H9 (cell line): ENCODE data around the gene PLA2G4E. TPM values are rescaled to one million over a fixed set of nuclear protein-coding genes. Genes with fewer than 3 reads are reported as not detected.

ENCODE experiments used
- DNase-seq: peaks from one replicate; pipeline ENCODE4 v3.0.0-alpha.2; 2017
- H2AFZ ChIP-seq: one replicate; pipeline ENCODE4 v1.6.1; 2013; ENCODE audit warnings: mild to moderate bottlenecking, low read length, control low read depth, moderate library complexity
- H2AK5ac ChIP-seq: 2 replicates; pipeline ENCODE4 v1.6.1; 2013; ENCODE audit warnings: low read length, control low read depth, mixed read lengths; ENCODE audit not compliant: insufficient read length
- H2BK120ac ChIP-seq: one replicate; pipeline ENCODE4 v1.6.1; 2013; ENCODE audit warnings: low read depth, mild to moderate bottlenecking, low read length, control low read depth, inconsistent platforms; ENCODE audit not compliant: poor library complexity, severe bottlenecking
- H2BK12ac ChIP-seq: 2 replicates; pipeline ENCODE4 v1.6.1; 2013; ENCODE audit warnings: low read length, control low read depth, mixed read lengths, low read depth; ENCODE audit not compliant: insufficient read length
- H2BK15ac ChIP-seq: 2 replicates; pipeline ENCODE4 v1.6.1; 2013; ENCODE audit warnings: low read depth, low read length, control low read depth
- H2BK20ac ChIP-seq: one replicate; pipeline ENCODE4 v1.6.1; 2013; ENCODE audit warnings: low read depth, mild to moderate bottlenecking, low read length, control low read depth, inconsistent platforms; ENCODE audit not compliant: poor library complexity, severe bottlenecking
- H2BK5ac ChIP-seq: 2 replicates; pipeline ENCODE4 v1.6.1; 2013; ENCODE audit warnings: low read length, control low read depth, mixed read lengths; ENCODE audit not compliant: insufficient read length
- H3K14ac ChIP-seq: 2 replicates; pipeline ENCODE4 v1.6.1; 2013; ENCODE audit warnings: low read length, control low read depth; ENCODE audit not compliant: insufficient read depth
- H3K18ac ChIP-seq: 2 replicates; pipeline ENCODE4 v1.6.1; 2013; ENCODE audit warnings: low read depth, mild to moderate bottlenecking, mixed read lengths, low read length, control low read depth; ENCODE audit not compliant: insufficient read length
- H3K23ac ChIP-seq: 2 replicates; pipeline ENCODE4 v1.6.1; 2013; ENCODE audit warnings: low read length, control low read depth, mixed read lengths, low read depth; ENCODE audit not compliant: insufficient read length
- H3K23me2 ChIP-seq: 2 replicates; pipeline ENCODE4 v1.6.1; 2013; ENCODE audit warnings: low read depth, mild to moderate bottlenecking, mixed read lengths, low read length, control low read depth; ENCODE audit not compliant: insufficient read length, poor library complexity, severe bottlenecking
- H3K27ac ChIP-seq: 2 replicates; pipeline ENCODE4 v1.5.1; 2013; ENCODE audit warnings: low read length, control low read depth, mixed read lengths, low read depth; ENCODE audit not compliant: insufficient read length
- H3K27me3 ChIP-seq: 2 replicates; pipeline ENCODE4 v1.6.1; 2013; ENCODE audit warnings: low read length, control low read depth, inconsistent platforms; ENCODE audit not compliant: insufficient read depth
- H3K4ac ChIP-seq: 2 replicates; pipeline ENCODE4 v1.6.1; 2013; ENCODE audit warnings: low read depth, mild to moderate bottlenecking, control low read depth, inconsistent platforms, low read length, moderate library complexity
- H3K4me1 ChIP-seq: 2 replicates; pipeline ENCODE4 v1.6.1; 2013; ENCODE audit warnings: low read length, control low read depth, inconsistent platforms; ENCODE audit not compliant: insufficient read depth
- H3K4me2 ChIP-seq: 2 replicates; pipeline ENCODE4 v1.6.1; 2013; ENCODE audit warnings: low read length, control low read depth, mixed read lengths; ENCODE audit not compliant: insufficient read length, insufficient read depth
- H3K56ac ChIP-seq: 2 replicates; pipeline ENCODE4 v1.6.1; 2013; ENCODE audit warnings: low read depth, mild to moderate bottlenecking, mixed read lengths, low read length, control low read depth; ENCODE audit not compliant: insufficient read length
- H3K79me1 ChIP-seq: 2 replicates; pipeline ENCODE4 v1.6.1; 2013; ENCODE audit warnings: low read depth, mild to moderate bottlenecking, moderate library complexity, low read length, control low read depth, inconsistent platforms; ENCODE audit not compliant: insufficient read depth, poor library complexity, severe bottlenecking
- H3K79me2 ChIP-seq: 2 replicates; pipeline ENCODE4 v1.6.1; 2013; ENCODE audit warnings: low read length, control low read depth, inconsistent platforms; ENCODE audit not compliant: insufficient read depth
- H3K9ac ChIP-seq: 2 replicates; pipeline ENCODE4 v1.6.1; 2013; ENCODE audit warnings: low read length, control low read depth, mixed read lengths; ENCODE audit not compliant: insufficient read length; ENCODE audit errors: extremely low read depth
- H3K9me3 ChIP-seq: one replicate; pipeline ENCODE4 v1.6.1; 2013; ENCODE audit warnings: low read depth, low read length, inconsistent platforms; ENCODE audit not compliant: control insufficient read depth
- H3T11ph ChIP-seq: one replicate; pipeline ENCODE4 v1.6.1; 2013; ENCODE audit warnings: mild to moderate bottlenecking, low read length, control low read depth, inconsistent platforms
- H4K20me1 ChIP-seq: one replicate; pipeline ENCODE4 v1.6.1; 2013; ENCODE audit not compliant: control insufficient read depth, insufficient read length, insufficient read depth
- H4K5ac ChIP-seq: 2 replicates; pipeline ENCODE4 v1.6.1; 2013; ENCODE audit warnings: low read depth, mild to moderate bottlenecking, mixed read lengths, low read length, control low read depth; ENCODE audit not compliant: insufficient read length
- H4K8ac ChIP-seq: replicated peaks from 2 replicates; pipeline ENCODE4 v1.6.1; 2013; ENCODE audit warnings: low read length, control low read depth, mixed read lengths, low read depth; ENCODE audit not compliant: insufficient read length
- H4K91ac ChIP-seq: 2 replicates; pipeline ENCODE4 v1.6.1; 2013; ENCODE audit warnings: low read depth, mild to moderate bottlenecking, moderate library complexity, mixed read lengths, low read length, control low read depth; ENCODE audit not compliant: insufficient read length
- H3K27ac Mint-ChIP-seq, 3 experiments: 2 replicates in 2 of 3; 3 replicates in 1 of 3; pipeline ENCODE4 v1.8.0; 2020 to 2021; ENCODE audit warnings: mixed read lengths in 3 of 3, mild to moderate bottlenecking in 1 of 3, moderate library complexity in 1 of 3
- H3K27me3 Mint-ChIP-seq: 2 replicates; pipeline ENCODE4 v1.8.0; 2021; ENCODE audit warnings: low read depth, mild to moderate bottlenecking, moderate library complexity, mixed read lengths
- H3K36me3 Mint-ChIP-seq, 3 experiments: 2 replicates in 2 of 3; 3 replicates in 1 of 3; pipeline ENCODE4 v1.8.0; 2020 to 2021; ENCODE audit warnings: low read depth in 3 of 3, mixed read lengths in 3 of 3; ENCODE audit not compliant: insufficient read depth in 1 of 3
- H3K4me1 Mint-ChIP-seq, 2 experiments: 2 replicates each; pipeline ENCODE4 v1.8.0; 2020; ENCODE audit warnings: mixed read lengths in 2 of 2
- H3K4me3 Mint-ChIP-seq, 2 experiments: 2 replicates in 1 of 2; 3 replicates in 1 of 2; pipeline ENCODE4 v1.8.0; 2020 to 2021; ENCODE audit warnings: mild to moderate bottlenecking in 2 of 2, mixed read lengths in 2 of 2, moderate library complexity in 1 of 2
- H3K9me3 Mint-ChIP-seq, 2 experiments: 2 replicates in 1 of 2; 3 replicates in 1 of 2; pipeline ENCODE4 v1.8.0; 2020; ENCODE audit warnings: mild to moderate bottlenecking in 2 of 2, mixed read lengths in 2 of 2, moderate library complexity in 1 of 2
- CTCF ChIP-seq: fragments of 200-600 bp; sonication (generic); conservative IDR thresholded peaks from 3 replicates; pipeline ENCODE4 v1.8.0; 2021; ENCODE audit warnings: antibody characterized with exemption, mild to moderate bottlenecking
- WGBS: extraction: QIAGEN DNeasy Blood & Tissue Kit; methylation state at CpG from one replicate; pipeline ENCODE4 v1.1.7; 2013; ENCODE audit warnings: missing lambda C conversion rate, low lambda C conversion rate, mixed read lengths; ENCODE audit not compliant: insufficient read length; ENCODE audit errors: extremely low coverage; 5-methylcytosine and 5-hydroxymethylcytosine counted together
- total RNA-seq: library from RNA; stranded (reverse); gene quantifications from 2 replicates; pipeline ENCODE4 v1.2.1, GENCODE V29; 2021

PLA2G4E gene
- total RNA-seq, 1 experiment from 2014 or later, result not detected

- Histone ChIP-seq H2AFZ (no peak overlapping the region), H3K4me2 (no peak overlapping the region), H3K9ac (no peak overlapping the region), H4K20me1 (no peaks in the 10 kb centered on the region), H2BK120ac (no peak overlapping the region), H3K27ac (no peak overlapping the region), H3K4me1 (no peaks in the 10 kb centered on the region), H3K4ac (no peak overlapping the region), H3K79me2 (no peaks in the 10 kb centered on the region), H2BK15ac (no peak overlapping the region), H3K18ac (no peak overlapping the region), H3K23ac (no peak overlapping the region), H3T11ph (no peak overlapping the region), H2BK20ac (no peak overlapping the region), H3K14ac (no peak overlapping the region), H2AK5ac (no peak overlapping the region), H2BK5ac (no peak overlapping the region), H4K91ac (no peak overlapping the region), H4K5ac (no peak overlapping the region), H2BK12ac (no peak overlapping the region), H3K9me3 (no peaks in the 10 kb centered on the region), H4K8ac (no peak overlapping the region), H3K56ac (no peak overlapping the region), H3K27me3 (no peaks in the 10 kb centered on the region), H3K79me1 (no peaks in the 10 kb centered on the region), H3K23me2 (no peaks in the 10 kb centered on the region)
- no peak overlapping the region for H3K4me3 Mint-ChIP-seq
- no CpG with 5 or more reads among the region's 9 CpGs for WGBS
- no peaks in the 10 kb centered on the region for H3K36me3 Mint-ChIP-seq
- H3K27me3 Mint-ChIP-seq, result peaks cover 10% of the 10 kb centered on the region
- no peak for DNase-seq
- TF ChIP-seq CTCF, result no peak
- no peak overlapping the region for H3K27ac Mint-ChIP-seq
- H3K4me1 Mint-ChIP-seq, result peaks cover 4% of the 10 kb centered on the region in 2 experiments
- no peaks in the 10 kb centered on the region; a peak in 2 of 5 replicates for H3K9me3 Mint-ChIP-seq
Observed at GRCh38 chr15:42062284-42062806, 41.5 kb upstream of the PLA2G4E start.
